Endothelial cell (in vitro differentiated cells): ENCODE results near the gene LNX1. TPM values are rescaled to one million over a fixed set of nuclear protein-coding genes. Genes with fewer than 3 reads are reported as not detected.

Experiments
- DNase-seq: peaks from one replicate; pipeline ENCODE4 v3.0.0; 2021; ENCODE audit warnings: low spot score
- H3K27ac Mint-ChIP-seq: one replicate; pipeline ENCODE4 v1.8.0; 2021; ENCODE audit warnings: mixed read lengths, inconsistent platforms; ENCODE audit not compliant: unreplicated experiment
- H3K27me3 Mint-ChIP-seq: one replicate; pipeline ENCODE4 v1.8.0; 2021; ENCODE audit warnings: mild to moderate bottlenecking, moderate library complexity, mixed read lengths, inconsistent platforms; ENCODE audit not compliant: unreplicated experiment
- H3K36me3 Mint-ChIP-seq: one replicate; pipeline ENCODE4 v1.8.0; 2021; ENCODE audit warnings: mild to moderate bottlenecking, low read depth, mixed read lengths, inconsistent platforms; ENCODE audit not compliant: unreplicated experiment
- H3K4me1 Mint-ChIP-seq: one replicate; pipeline ENCODE4 v1.8.0; 2021; ENCODE audit warnings: mild to moderate bottlenecking, mixed read lengths, inconsistent platforms; ENCODE audit not compliant: unreplicated experiment
- H3K4me3 Mint-ChIP-seq: one replicate; pipeline ENCODE4 v1.8.0; 2021; ENCODE audit warnings: mild to moderate bottlenecking, mixed read lengths, inconsistent platforms; ENCODE audit not compliant: unreplicated experiment
- H3K9me3 Mint-ChIP-seq: one replicate; pipeline ENCODE4 v1.8.0; 2021; ENCODE audit warnings: mixed read lengths, inconsistent platforms; ENCODE audit not compliant: unreplicated experiment
- total RNA-seq: library from RNA; stranded (reverse); fragmentation: NEBNext Ultra II Directional; extraction: Animal tissue kit (Norgen Biotek cat#: 25700); gene quantifications from one replicate; pipeline ENCODE4 v1.2.1, GENCODE V29; 2021; ENCODE audit not compliant: unreplicated experiment
- TF ChIP-seq, protein P1 (sequence below): fragments of 200-600 bp; sonication (generic); IDR thresholded peaks from one replicate; pipeline ENCODE4 v1.5.0; 2021; ENCODE audit warnings: antibody characterized with exemption; ENCODE audit not compliant: unreplicated experiment

Gene LNX1
- total RNA-seq, 1 donor from 2014 or later = 25.7 TPM

DNA sequence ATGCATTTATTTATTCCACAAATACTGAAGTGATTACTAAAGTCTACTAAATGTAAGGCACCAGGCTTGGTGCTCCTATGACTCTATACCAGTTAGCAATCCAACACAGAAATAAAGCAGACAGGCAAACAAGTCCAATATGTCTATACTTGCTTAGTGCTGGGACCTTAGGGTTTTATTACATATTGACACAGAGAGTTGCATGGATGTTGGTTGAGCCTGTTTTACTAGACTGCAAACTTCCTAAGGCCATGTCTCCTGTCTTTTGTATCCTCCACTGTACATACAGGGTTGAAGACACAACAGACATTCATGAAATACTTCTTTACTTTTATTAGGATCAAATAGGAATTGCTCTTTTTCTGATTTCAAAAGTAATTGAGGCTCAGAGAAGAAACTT lies 69.0 kb downstream of the LNX1 start:
- Mint-ChIP-seq H3K36me3 (peaks cover 4% of the 10 kb centered on the region), H3K27me3 (peaks cover 6% of the 10 kb centered on the region), H3K4me3 (no peak overlapping the region), H3K9me3 (no peaks in the 10 kb centered on the region), H3K4me1 (peaks cover 2% of the 10 kb centered on the region), H3K27ac (no peak overlapping the region)
- DNase-seq = no peak
- TF ChIP-seq, protein P1, sequence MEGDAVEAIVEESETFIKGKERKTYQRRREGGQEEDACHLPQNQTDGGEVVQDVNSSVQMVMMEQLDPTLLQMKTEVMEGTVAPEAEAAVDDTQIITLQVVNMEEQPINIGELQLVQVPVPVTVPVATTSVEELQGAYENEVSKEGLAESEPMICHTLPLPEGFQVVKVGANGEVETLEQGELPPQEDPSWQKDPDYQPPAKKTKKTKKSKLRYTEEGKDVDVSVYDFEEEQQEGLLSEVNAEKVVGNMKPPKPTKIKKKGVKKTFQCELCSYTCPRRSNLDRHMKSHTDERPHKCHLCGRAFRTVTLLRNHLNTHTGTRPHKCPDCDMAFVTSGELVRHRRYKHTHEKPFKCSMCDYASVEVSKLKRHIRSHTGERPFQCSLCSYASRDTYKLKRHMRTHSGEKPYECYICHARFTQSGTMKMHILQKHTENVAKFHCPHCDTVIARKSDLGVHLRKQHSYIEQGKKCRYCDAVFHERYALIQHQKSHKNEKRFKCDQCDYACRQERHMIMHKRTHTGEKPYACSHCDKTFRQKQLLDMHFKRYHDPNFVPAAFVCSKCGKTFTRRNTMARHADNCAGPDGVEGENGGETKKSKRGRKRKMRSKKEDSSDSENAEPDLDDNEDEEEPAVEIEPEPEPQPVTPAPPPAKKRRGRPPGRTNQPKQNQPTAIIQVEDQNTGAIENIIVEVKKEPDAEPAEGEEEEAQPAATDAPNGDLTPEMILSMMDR = no peak

DNA sequence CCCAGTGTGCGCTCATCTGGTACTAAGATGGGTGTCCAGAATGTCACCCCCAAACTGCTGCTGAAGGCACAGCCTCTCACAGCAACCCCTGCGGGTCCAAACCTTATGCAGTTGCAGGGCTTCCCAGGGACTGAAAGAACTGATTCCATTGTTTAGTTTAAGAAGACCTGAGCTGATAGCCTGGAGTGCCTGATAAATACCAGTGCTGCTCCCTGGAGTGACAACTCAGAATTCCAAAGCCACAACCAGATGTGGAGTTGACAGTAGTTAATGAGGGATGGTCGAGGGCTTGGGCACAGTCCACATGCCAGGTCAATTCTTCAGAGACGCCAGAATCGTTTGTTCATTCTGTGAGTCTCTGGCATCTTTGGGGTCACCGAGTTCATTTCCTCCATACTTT lies 71.2 kb downstream of the LNX1 start:
- H3K9me3 Mint-ChIP-seq = no peaks in the 10 kb centered on the region
- no peak overlapping the region for H3K27ac Mint-ChIP-seq
- peaks cover 10% of the 10 kb centered on the region for H3K27me3 Mint-ChIP-seq
- TF ChIP-seq, protein P1 = no peak
- H3K4me3 Mint-ChIP-seq = no peak overlapping the region
- peaks cover 8% of the 10 kb centered on the region for H3K36me3 Mint-ChIP-seq
- DNase-seq = no peak
- peaks cover 2% of the 10 kb centered on the region for H3K4me1 Mint-ChIP-seq

DNA sequence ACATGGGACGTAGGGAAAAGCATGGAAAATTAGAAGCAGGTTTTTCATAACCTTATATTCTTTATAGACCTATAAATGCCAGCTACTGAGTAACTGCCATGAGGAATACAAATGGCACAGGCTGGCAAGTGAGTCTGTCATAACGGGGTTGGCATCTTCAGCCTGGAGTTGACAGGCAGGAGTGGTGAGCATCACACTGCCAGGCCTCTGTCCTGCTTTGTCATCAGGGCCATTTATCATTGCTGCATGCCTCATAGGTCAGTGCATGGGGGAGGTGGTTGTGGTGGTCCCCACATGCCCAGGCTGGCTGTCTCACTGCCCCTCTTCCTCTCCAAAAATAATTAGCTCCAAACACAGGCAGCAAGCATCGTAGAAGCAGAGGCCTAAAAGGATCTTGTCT lies 72.5 kb downstream of the LNX1 start:
- Mint-ChIP-seq H3K4me3 (no peak overlapping the region), H3K4me1 (peaks cover 2% of the 10 kb centered on the region), H3K27ac (no peak overlapping the region), H3K36me3 (peaks cover 7% of the 10 kb centered on the region), H3K9me3 (no peaks in the 10 kb centered on the region), H3K27me3 (peaks cover 10% of the 10 kb centered on the region)
- no peak for DNase-seq
- TF ChIP-seq, protein P1 = no peak

DNA sequence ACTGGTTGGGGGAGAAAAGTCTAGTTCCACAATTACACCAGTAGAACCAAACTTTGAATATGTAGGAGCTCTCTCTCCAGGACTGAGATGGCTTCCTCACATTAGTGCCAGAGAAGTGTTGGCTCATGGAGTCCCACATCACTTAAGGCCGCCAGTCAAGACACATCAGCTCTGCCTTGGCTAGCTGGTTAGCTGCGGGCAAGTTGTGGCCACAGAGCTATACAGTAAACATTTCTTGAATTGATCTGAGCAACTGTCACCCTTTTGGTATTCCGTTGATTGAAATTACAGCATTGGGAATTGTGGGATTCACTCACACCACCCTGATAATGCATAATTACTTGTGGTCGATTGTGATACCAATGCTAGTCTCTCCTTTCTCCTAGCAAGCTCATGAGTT lies 76.2 kb downstream of the LNX1 start:
- no peak for DNase-seq
- Mint-ChIP-seq H3K9me3 (no peaks in the 10 kb centered on the region), H3K4me1 (peaks cover 2% of the 10 kb centered on the region), H3K4me3 (no peak overlapping the region), H3K27ac (no peak overlapping the region), H3K36me3 (peaks cover 8% of the 10 kb centered on the region), H3K27me3 (peaks cover 8% of the 10 kb centered on the region)
- TF ChIP-seq, protein P1 = no peak

DNA sequence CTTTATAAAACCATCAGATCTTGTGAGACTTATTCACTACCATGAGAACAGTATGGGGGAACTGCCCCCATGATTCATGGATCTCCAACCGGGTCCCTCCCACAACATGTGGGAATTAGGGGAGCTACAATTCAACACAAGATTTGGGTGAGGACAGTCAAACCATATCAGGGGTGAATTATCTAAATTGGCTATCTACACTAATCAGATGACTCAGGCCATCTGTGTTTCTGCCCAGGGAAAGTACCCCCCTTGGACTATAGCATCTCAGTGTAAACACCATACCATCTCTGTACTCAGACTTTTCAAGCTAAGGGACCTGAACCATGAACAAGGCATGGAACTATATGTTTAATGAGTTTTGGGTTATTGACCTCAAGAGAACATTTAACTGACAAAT lies 76.8 kb downstream of the LNX1 start:
- no peak overlapping the region for H3K27ac Mint-ChIP-seq
- no peak for DNase-seq
- H3K4me1 Mint-ChIP-seq = peaks cover 2% of the 10 kb centered on the region
- peaks cover 8% of the 10 kb centered on the region for H3K27me3 Mint-ChIP-seq
- no peak overlapping the region for H3K4me3 Mint-ChIP-seq
- TF ChIP-seq, protein P1 = no peak
- peaks cover 8% of the 10 kb centered on the region for H3K36me3 Mint-ChIP-seq
- no peaks in the 10 kb centered on the region for H3K9me3 Mint-ChIP-seq
